RWPE1 (cell line): Measurements from ENCODE around the gene AAGAB.

Experiments
- CTCF ChIA-PET: fragments of 350-600 bp; sonication (Branson Sonifier 250); formaldehyde crosslinking; extraction: SDS; loops from one replicate; lab custom pipeline; 2021; lab: Yijun Ruan, JAX
- POLR2A ChIA-PET: fragments of 400-600 bp; formaldehyde crosslinking; extraction: SDS; loops from one replicate; lab custom pipeline; 2020; ENCODE audit warnings: antibody characterized with exemption; ENCODE audit not compliant: low non-redundant PET; lab: Yijun Ruan, JAX
- DNase-seq: peaks from one replicate; pipeline ENCODE4 v3.0.0; 2012; ENCODE audit warnings: low spot score
- H3K27ac ChIP-seq: fragments of 450-650 bp; 2 replicates; pipeline ENCODE4 v1.5.1; 2017
- TF ChIP-seq, protein P1 (sequence below): fragments of 450-650 bp; conservative IDR thresholded peaks from 2 replicates; pipeline ENCODE4 v1.5.1; 2017; ENCODE audit warnings: low read depth, mild to moderate bottlenecking

The AAGAB gene

GRCh38 chr15:67196672-67197363 is 57.6 kb downstream of the AAGAB start:
- CTCF ChIA-PET, result no interaction called here
- no peak overlapping the region for H3K27ac ChIP-seq
- TF ChIP-seq, protein P1, sequence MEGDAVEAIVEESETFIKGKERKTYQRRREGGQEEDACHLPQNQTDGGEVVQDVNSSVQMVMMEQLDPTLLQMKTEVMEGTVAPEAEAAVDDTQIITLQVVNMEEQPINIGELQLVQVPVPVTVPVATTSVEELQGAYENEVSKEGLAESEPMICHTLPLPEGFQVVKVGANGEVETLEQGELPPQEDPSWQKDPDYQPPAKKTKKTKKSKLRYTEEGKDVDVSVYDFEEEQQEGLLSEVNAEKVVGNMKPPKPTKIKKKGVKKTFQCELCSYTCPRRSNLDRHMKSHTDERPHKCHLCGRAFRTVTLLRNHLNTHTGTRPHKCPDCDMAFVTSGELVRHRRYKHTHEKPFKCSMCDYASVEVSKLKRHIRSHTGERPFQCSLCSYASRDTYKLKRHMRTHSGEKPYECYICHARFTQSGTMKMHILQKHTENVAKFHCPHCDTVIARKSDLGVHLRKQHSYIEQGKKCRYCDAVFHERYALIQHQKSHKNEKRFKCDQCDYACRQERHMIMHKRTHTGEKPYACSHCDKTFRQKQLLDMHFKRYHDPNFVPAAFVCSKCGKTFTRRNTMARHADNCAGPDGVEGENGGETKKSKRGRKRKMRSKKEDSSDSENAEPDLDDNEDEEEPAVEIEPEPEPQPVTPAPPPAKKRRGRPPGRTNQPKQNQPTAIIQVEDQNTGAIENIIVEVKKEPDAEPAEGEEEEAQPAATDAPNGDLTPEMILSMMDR, result no peak
- POLR2A ChIA-PET, result no interaction called here
- DNase-seq, result no peak

DNA sequence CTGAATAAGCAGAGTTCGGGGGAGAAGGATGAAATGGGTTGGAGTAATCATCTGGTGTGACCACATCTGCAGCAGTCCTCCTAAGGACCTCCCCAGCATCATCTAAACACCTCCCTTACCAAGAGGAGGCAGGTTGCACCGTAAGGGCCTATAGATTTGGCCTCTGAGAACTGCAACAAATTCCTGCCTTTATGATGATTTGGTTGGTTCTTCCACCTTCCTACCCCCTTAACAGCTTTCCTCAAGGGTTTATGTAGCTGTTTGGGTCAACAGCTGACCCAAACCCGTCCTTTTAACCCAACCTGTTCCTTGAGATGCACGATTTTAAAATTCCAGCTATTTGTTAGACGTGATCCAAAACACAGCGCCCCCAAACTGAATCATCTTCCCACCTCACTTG is 58.2 kb downstream of the AAGAB start:
- POLR2A ChIA-PET, result no interaction called here
- TF ChIP-seq, protein P1, result no peak
- no peak overlapping the region for H3K27ac ChIP-seq
- DNase-seq, result no peak
- CTCF ChIA-PET, result no interaction called here

DNA sequence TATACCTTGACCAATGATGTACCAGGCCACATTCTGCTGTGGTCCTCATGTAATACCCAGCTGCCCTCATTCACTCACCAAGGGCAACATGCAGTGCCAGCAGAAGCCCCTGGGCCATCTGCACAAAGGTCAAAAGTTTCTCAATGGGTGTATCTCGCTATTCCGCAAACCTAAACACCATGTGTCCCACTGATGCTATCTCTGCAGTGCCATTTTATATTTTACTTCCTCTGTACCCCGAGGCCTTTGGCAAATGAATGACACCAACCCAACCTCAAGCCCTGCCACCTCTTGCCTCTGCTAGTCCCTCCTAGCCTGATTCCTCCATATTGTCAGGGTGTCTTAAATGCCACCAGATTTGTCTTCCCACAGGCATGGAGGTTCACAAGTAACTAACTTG is 59.2 kb downstream of the AAGAB start:
- POLR2A ChIA-PET, result no interaction called here
- H3K27ac ChIP-seq, result no peak overlapping the region

DNA sequence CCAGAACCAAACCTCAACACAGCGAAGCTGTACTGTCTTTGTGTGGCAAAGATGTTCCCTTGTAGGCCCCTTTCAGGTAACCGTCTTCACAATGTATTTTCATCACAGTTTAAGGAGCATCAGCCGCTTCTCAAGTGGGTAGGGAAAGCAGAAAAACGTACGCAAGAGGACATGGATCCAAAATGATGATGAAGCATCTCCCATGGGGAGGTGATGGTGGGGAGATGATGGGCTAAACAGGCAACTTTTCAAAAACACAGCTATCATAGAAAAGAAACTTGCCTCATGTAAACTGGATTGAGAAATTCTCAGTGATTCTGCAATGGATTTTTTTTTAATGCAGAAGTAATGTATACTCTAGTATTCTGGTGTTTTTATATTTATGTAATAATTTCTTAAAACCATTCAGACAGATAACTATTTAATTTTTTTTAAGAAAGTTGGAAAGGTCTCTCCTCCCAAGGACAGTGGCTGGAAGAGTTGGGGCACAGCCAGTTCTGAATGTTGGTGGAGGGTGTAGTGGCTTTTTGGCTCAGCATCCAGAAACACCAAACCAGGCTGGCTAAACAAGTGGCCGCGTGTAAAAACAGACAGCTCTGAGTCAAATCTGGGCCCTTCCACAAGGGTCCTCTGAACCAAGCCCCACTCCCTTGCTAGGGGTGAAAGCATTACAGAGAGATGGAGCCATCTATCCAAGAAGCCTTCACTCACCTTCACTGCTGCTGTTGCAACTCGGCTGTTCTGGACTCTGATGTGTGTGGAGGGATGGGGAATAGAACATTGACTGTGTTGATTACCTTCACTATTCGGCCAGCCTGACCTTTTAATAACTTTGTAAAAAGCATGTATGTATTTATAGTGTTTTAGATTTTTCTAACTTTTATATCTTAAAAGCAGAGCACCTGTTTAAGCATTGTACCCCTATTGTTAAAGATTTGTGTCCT is 60.0 kb downstream of the AAGAB start:
- TF ChIP-seq, protein P1, result no peak
- CTCF ChIA-PET, result no interaction called here
- DNase-seq, result no peak
- peak overlapping the region; percentile 52 for H3K27ac ChIP-seq
- POLR2A ChIA-PET, result no interaction called here

More for the DNA sequence above, 59.2 kb downstream of the AAGAB start:
- CTCF ChIA-PET, result no interaction called here
- no peak for DNase-seq
- TF ChIP-seq, protein P1, result no peak

DNA sequence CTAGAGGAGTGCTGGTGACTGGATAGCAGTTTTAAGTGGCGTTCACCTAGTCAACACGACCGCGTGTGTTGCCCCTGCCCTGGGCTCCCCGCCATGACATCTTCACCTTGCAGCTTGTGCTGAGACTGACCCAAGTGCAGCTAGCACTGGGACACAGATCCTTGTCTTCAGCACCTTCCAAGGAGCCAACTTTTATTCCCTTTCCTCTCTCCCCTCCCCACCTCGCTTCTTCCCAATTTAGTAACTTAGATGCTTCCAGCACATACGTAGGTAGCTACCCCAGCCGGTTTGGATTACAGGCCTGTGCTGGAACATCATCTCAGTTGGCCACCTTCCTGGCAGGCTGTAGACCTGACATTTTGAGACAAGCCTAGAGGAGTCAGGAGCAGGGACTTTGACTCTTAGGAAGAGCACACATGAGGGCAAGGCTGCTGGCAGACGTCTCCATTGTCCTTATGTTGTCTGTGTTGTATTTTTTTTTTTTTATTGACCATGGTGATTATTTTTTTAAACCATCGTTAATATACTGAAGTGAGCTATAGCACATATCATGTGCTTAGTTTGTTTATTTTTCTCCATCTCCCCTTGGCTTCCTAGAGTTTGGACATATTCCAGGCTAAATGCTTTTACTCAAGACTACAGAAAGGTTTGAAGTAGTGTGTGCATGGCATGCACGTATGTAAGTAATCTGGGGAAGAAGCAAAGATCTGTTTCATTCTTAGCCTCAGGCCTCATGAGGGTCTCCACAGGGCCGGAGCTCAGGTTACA is 61.1 kb downstream of the AAGAB start:
- TF ChIP-seq, protein P1, result no peak
- POLR2A ChIA-PET, result no interaction called here
- H3K27ac ChIP-seq, result peak overlapping the region; percentile 23
- CTCF ChIA-PET, result no interaction called here
- no peak for DNase-seq
